K562 (cell line): Measurements from ENCODE around the gene DLK2. TPM values are rescaled to one million over a fixed set of nuclear protein-coding genes. Genes with fewer than 3 reads are reported as not detected.

Source experiments
- ATAC-seq: fragments of 200-7000 bp; cut with Tn5 transposase; 3 replicates; pipeline ENCODE4 v1.9.1; 2020; ENCODE audit warnings: moderate library complexity
- BruUV-seq: library from RNA; stranded (reverse); fragments of 400-500 nt; replicated peaks from 2 replicates; lab custom pipeline; 2021; lab: Mats Ljungman, UMichigan
- CTCF ChIA-PET: fragments of 300-600 bp; formaldehyde crosslinking; extraction: SDS; loops from one replicate; lab custom pipeline; 2021; ENCODE audit warnings: low intra/inter-chr PET ratio; lab: Yijun Ruan, JAX
- POLR2A ChIA-PET: fragments of 300-600, 350-650 bp; sonication (Branson Sonifier 250); formaldehyde crosslinking; extraction: SDS; loops from one replicate; lab custom pipeline; 2021; ENCODE audit warnings: antibody characterized with exemption, inconsistent platforms; lab: Yijun Ruan, JAX
- DNase-seq, 4 experiments: peaks; one replicate each; pipeline versions ENCODE4 v3.0.0 to v3.0.0-alpha.2; 2011 to 2018; ENCODE audit warnings: low spot score in 3 of 4, mixed read lengths in 3 of 4; ENCODE audit errors: extremely low read depth in 1 of 4
- FAIRE-seq: peaks from 2 replicates; lab custom pipeline; 2011; peaks lifted over from hg19 to GRCh38; lab: Jason Lieb, UNC
- H2AFZ ChIP-seq: 2 replicates; pipeline ENCODE4 v1.6.0; 2011; ENCODE audit warnings: low read depth, low read length, control low read depth, inconsistent platforms
- H3K27ac ChIP-seq: fragments of 200-600 bp; 3 replicates; pipeline ENCODE4 v1.8.0; 2011; ENCODE audit warnings: low read depth, mild to moderate bottlenecking, control low read depth, inconsistent platforms, low read length, moderate library complexity, mixed read lengths; ENCODE audit errors: extremely low read depth
- H3K27me3 ChIP-seq, 2 experiments: fragments of 300-600 bp in 1 of 2; 2 replicates in 1 of 2; 3 replicates in 1 of 2; pipeline versions ENCODE4 v1.6.0 to v1.8.0; 2011; ENCODE audit warnings: inconsistent platforms in 2 of 2, low read length in 2 of 2, mild to moderate bottlenecking in 1 of 2, mixed read lengths in 1 of 2, moderate library complexity in 1 of 2; ENCODE audit not compliant: control insufficient read depth in 2 of 2, insufficient read depth in 2 of 2
- H3K36me3 ChIP-seq: fragments of 300-600 bp; 3 replicates; pipeline ENCODE4 v1.8.0; 2011; ENCODE audit warnings: mild to moderate bottlenecking, low read length, inconsistent platforms; ENCODE audit not compliant: control insufficient read depth, insufficient read depth
- H3K4me1 ChIP-seq, 2 experiments: fragments of 200-600 bp in 1 of 2; replicated peaks in 1 of 2; 2 replicates in 1 of 2; 3 replicates in 1 of 2; pipeline versions ENCODE4 v1.5.1 to v1.8.0; 2011; ENCODE audit warnings: inconsistent platforms in 2 of 2, low read length in 2 of 2, mild to moderate bottlenecking in 1 of 2, mixed read lengths in 1 of 2, moderate library complexity in 1 of 2; ENCODE audit not compliant: control insufficient read depth in 2 of 2, insufficient read depth in 2 of 2
- H3K4me2 ChIP-seq: 2 replicates; pipeline ENCODE4 v1.6.1; 2011; ENCODE audit warnings: low read length, control low read depth, inconsistent platforms, mixed read lengths; ENCODE audit not compliant: insufficient read depth
- H3K4me3 ChIP-seq: fragments of 200-600 bp; sonication (generic), shearing (Covaris generic); 2 replicates; pipeline ENCODE4 v1.5.1; 2016; ENCODE audit warnings: control low read depth, inconsistent platforms
- H3K79me2 ChIP-seq: fragments of 200-600 bp; 3 replicates; pipeline ENCODE4 v1.8.0; 2011; ENCODE audit warnings: low read length, inconsistent platforms; ENCODE audit not compliant: control insufficient read depth, insufficient read depth
- H3K9ac ChIP-seq, 2 experiments: 2 replicates each; pipeline versions ENCODE4 v1.6.0 to v1.6.1; 2011; ENCODE audit warnings: low read depth in 2 of 2, low read length in 2 of 2, control low read depth in 1 of 2, inconsistent platforms in 1 of 2, mild to moderate bottlenecking in 1 of 2, mixed read lengths in 1 of 2; ENCODE audit not compliant: insufficient read depth in 1 of 2
- H3K9me1 ChIP-seq: one replicate; pipeline ENCODE4 v1.6.0; 2011; ENCODE audit warnings: inconsistent platforms, mild to moderate bottlenecking, low read length, moderate library complexity; ENCODE audit not compliant: control insufficient read depth, insufficient read depth
- H3K9me3 ChIP-seq: replicated peaks from 2 replicates; pipeline ENCODE4 v1.5.1; 2011; ENCODE audit warnings: low read depth, low read length, inconsistent platforms; ENCODE audit not compliant: control insufficient read depth, insufficient read depth
- H4K20me1 ChIP-seq: replicated peaks from 2 replicates; pipeline ENCODE4 v1.6.1; 2011; ENCODE audit warnings: low read length, inconsistent platforms, mixed read lengths; ENCODE audit not compliant: control insufficient read depth, insufficient read depth
- BHLHE40 ChIP-seq: IDR thresholded peaks from 2 replicates; pipeline ENCODE4 v1.6.1; 2011; ENCODE audit warnings: low read length, improper control_type of control experiment
- CBX8 ChIP-seq: fragments of 200-600 bp; sonication (generic); IDR thresholded peaks from 2 replicates; pipeline ENCODE4 v1.6.1; 2012; ENCODE audit warnings: borderline replicate concordance, mixed run types, low read depth, mild to moderate bottlenecking, moderate library complexity, mixed read lengths, low read length, control low read depth, inconsistent platforms; ENCODE audit not compliant: poor library complexity, severe bottlenecking; ENCODE audit errors: extremely low read depth
- CEBPG ChIP-seq, 3 experiments: fragments of 200-800 bp in 1 of 3; sonication (Bioruptor generic) in 1 of 3; sonication (generic) in 1 of 3; formaldehyde crosslinking in 1 of 3; IDR thresholded peaks in 2 of 3; conservative IDR thresholded peaks in 1 of 3; 2 replicates each; pipeline versions ENCODE4 v1.6.1 to v1.8.0; 2016 to 2022; ENCODE audit warnings: missing compliant biosample characterization in 2 of 3, missing genetic modification characterization in 2 of 3, mild to moderate bottlenecking in 1 of 3, missing genetic modification reagents in 1 of 3
- CREB1 ChIP-seq, 2 experiments: sonication (generic) in 1 of 2; formaldehyde crosslinking in 1 of 2; IDR thresholded peaks; 2 replicates each; pipeline versions ENCODE4 v1.6.1 to v1.8.0; 2012 to 2022; ENCODE audit warnings: inconsistent platforms in 1 of 2, mild to moderate bottlenecking in 1 of 2, missing genetic modification reagents in 1 of 2, moderate library complexity in 1 of 2
- EZH2 ChIP-seq: IDR thresholded peaks from 2 replicates; pipeline ENCODE4 v1.6.1; 2012; ENCODE audit warnings: low read depth, mild to moderate bottlenecking, inconsistent platforms, low read length, borderline replicate concordance
- HES1 ChIP-seq: fragments of 450-650 bp; IDR thresholded peaks from 2 replicates; pipeline ENCODE4 v1.6.1; 2016; ENCODE audit warnings: low read depth, mild to moderate bottlenecking, moderate library complexity
- IFI16 ChIP-seq: fragments of 250-450 bp; sonication (Bioruptor Pico); IDR thresholded peaks from 2 replicates; pipeline ENCODE4 v2.1.2; 2022; ENCODE audit warnings: mild to moderate bottlenecking, inconsistent platforms
- MAFF ChIP-seq: IDR thresholded peaks from 2 replicates; pipeline ENCODE4 v1.6.1; 2012; ENCODE audit warnings: low read length, improper control_type of control experiment
- NFRKB ChIP-seq: fragments of 450-650 bp; IDR thresholded peaks from 2 replicates; pipeline ENCODE4 v1.6.1; 2016; ENCODE audit warnings: low read depth
- WGBS: fragments of 100-300 bp; shearing (Covaris generic); methylation state at CpG from one replicate; pipeline ENCODE4 v1.1.6; 2016; ENCODE audit warnings: low coverage, mixed read lengths; ENCODE audit not compliant: insufficient coverage; ENCODE audit errors: missing lambda C conversion rate; 5-methylcytosine and 5-hydroxymethylcytosine counted together
- in situ Hi-C: fragments of 300-500 bp; cut with MboI; formaldehyde crosslinking; loops from 4 replicates; pipeline ENCODE4 v1.15.0; 2018; ENCODE audit warnings: inconsistent platforms, mixed read lengths
- intact Hi-C: fragments of 100-400 bp; cut with micrococcal nuclease; formaldehyde crosslinking; loops from 2 replicates; pipeline ENCODE4 v1.14.2; 2022
- polyA plus RNA-seq, 8 experiments: library from polyadenylated mRNA; depleted of rRNA in 4 of 8; stranded (reverse) in 5 of 8; unstranded in 3 of 8; fragments of >200 nt; fragmentation: Nextera tagmentation in 2 of 8; fragmentation: Illumina TruSeq in 1 of 8; extraction: Ambion mirVana in 2 of 8; extraction: Trizol in 1 of 8; gene quantifications; 2 replicates each; pipeline versions ENCODE4 v1.2.1 to v1.2.3, GENCODE V29; 2011 to 2014; ENCODE audit warnings: inconsistent platforms in 1 of 8, missing spikeins in 1 of 8
- total RNA-seq, 7 experiments: library from RNA; depleted of rRNA in 6 of 7; stranded (reverse); fragments of >200 nt in 6 of 7; fragmentation: Illumina TruSeq in 2 of 7; extraction: Trizol in 2 of 7; gene quantifications; 2 replicates each; pipeline versions ENCODE4 v1.2.1 to v1.2.3, GENCODE V29; 2011 to 2021; ENCODE audit warnings: low replicate concordance in 1 of 7
- TF ChIP-seq, protein P1 (sequence below), 2 experiments: fragments of 450-650 bp in 1 of 2; sonication (generic) in 1 of 2; formaldehyde crosslinking in 1 of 2; IDR thresholded peaks in 1 of 2; conservative IDR thresholded peaks in 1 of 2; 2 replicates each; pipeline versions ENCODE4 v1.6.1 to v1.8.1; 2016 to 2023; ENCODE audit warnings: mild to moderate bottlenecking in 2 of 2, moderate library complexity in 2 of 2, inconsistent platforms in 1 of 2, missing genetic modification reagents in 1 of 2

The DLK2 gene
- total and polyA plus RNA-seq, 9 of the 15 experiments (the other 6 are each of a cell fraction or from before 2014, with no cell fraction given): 0.11 to 0.53 (median 0.29) TPM; not detected in 3

DNA sequence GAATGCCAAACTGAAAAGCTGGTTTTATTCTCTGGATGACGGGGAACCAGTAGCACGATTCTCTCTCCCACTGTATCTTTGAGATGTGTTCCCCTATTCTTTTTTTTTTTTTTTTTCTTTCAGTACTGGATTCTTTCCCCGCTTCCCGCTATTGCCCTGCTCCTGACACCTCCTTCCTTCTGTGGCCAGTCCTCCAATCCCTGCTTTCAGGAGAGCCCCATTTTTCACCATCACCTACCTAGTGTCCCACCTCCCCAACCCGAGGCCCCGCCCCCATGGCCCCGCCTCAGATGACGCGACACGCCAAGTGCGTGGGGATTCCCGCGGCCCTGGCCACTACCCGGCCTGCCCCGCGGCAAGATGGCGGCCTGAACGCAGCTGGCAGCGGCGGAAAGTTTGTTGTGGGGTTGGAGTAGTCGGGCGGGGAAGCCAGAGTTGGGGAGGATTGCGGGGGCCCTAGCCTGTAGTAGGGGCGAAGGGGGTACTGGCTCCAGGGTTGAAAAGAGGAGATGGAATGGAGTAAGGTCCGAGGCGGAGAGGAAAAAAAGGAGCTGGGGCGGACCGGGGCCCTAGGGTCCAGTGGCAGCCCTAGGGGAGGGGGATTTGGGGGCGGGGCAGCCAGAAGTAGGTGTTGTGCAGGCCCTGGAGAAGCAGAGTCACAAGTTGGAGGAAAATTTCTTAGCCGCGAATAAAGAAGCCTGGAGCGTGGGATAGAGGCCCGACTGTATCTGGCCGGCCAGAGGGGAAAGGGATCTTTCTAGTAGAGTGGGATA, 22.1 kb upstream of the DLK2 start, which contains the start of gene TJAP1 (continued):
- no peak for TF ChIP-seq CBX8
- no peak for TF ChIP-seq HES1
- peak; percentile 89; the same call in 1 of the 2 replicates for TF ChIP-seq NFRKB
- TF ChIP-seq CREB1 (IDR thresholded peaks at IDR 0.05): peak; percentile 83
- TF ChIP-seq CREB1 (CRISPR knock-in tag; IDR thresholded peaks at IDR 0.05): peak; percentile 88
- TF ChIP-seq MAFF: no peak
- TF ChIP-seq BHLHE40: peak; percentile 6; the same call in 1 of the 2 replicates
- no peak for TF ChIP-seq IFI16 (CRISPR knock-in tag)
- TF ChIP-seq, all 486 proteins: peak for 100

DNA sequence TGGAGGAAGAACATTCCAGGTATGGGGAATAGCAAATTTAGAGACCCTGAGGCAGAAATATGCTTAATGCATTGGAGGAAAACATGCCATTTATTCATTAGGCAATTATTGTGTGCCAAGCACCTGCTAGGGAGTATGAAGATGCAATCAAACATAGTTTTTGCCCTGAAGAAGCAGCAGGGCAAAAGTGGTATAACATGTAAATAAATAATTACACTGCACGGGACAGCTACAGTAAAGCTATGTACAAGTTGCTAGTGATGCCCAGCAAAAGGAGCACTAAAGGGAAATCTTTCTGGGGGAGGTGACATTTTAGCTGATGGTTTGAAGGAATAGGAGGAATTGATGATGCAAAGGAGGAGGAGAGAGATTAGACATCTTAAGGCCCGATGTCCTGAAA, 21.4 kb upstream of the DLK2 start:
- no peak overlapping the region for H3K27ac ChIP-seq
- CTCF ChIA-PET: no interaction called here
- BruUV-seq: no TSS peak
- peak overlapping the region; percentile 93 for H3K4me2 ChIP-seq
- 8% methylated on average over 2 of the region's 2 CpGs for WGBS
- intact Hi-C loops: no loop called here
- DNase-seq: no peak
- H3K36me3 ChIP-seq: 0 out of 3 replicates have a peak, but pooled peaks cover 4% of the 10 kb centered on the region
- no peaks in the 10 kb centered on the region for H3K9me3 ChIP-seq
- peak overlapping the region; percentile 83 to 92; a peak in 3 of 4 replicates for H3K9ac ChIP-seq
- FAIRE-seq: no peak
- no peaks in the 10 kb centered on the region for H4K20me1 ChIP-seq
- TF ChIP-seq CEBPG (CRISPR knock-in tag; IDR thresholded peaks at IDR 0.05) (no peak), CEBPG (tag; conservative IDR thresholded peaks at IDR 0.05 in 1 of 2, IDR thresholded peaks at IDR 0.05 in 1 of 2) (peak in 1 of 2 experiments; percentile 20; a peak in 1 of 4 replicates), EZH2 (no peak)
- TF ChIP-seq, protein P1, sequence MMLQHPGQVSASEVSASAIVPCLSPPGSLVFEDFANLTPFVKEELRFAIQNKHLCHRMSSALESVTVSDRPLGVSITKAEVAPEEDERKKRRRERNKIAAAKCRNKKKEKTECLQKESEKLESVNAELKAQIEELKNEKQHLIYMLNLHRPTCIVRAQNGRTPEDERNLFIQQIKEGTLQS (IDR thresholded peaks at IDR 0.05): peak; percentile 9; the same call in 1 of the 2 replicates
- TF ChIP-seq, protein P1 (CRISPR knock-in tag; conservative IDR thresholded peaks at IDR 0.05): no peak
- TF ChIP-seq, all 486 proteins: peak for 2
- Histone ChIP-seq H3K4me3 (peak overlapping the region; percentile 80), H2AFZ (peak overlapping the region; percentile 94), H3K27me3 (no peaks in the 10 kb centered on the region), H3K79me2 (peaks cover 15% of the 10 kb centered on the region), H3K9me1 (no peaks in the 10 kb centered on the region), H3K4me1 (peaks cover 0 to 13% of the 10 kb centered on the region in 2 experiments; a peak in 4 of 5 replicates)
- in situ Hi-C loops: no loop called here
- POLR2A ChIA-PET: interaction anchor here (0.6 to 4.9 kb wide), 8 partner anchors 12 to 581 kb away, joined by 3 to 24 read pairs (median 4); no protein-coding TSS in a partner anchor
- no peak for ATAC-seq
